IPS-11a (cell line): ENCODE data around the gene JAKMIP3.

Experiments used
- H3K4me3 ChIP-seq: one replicate; pipeline ENCODE4 v1.5.1; 2013; ENCODE audit warnings: low read depth, low read length, control low read depth

Gene JAKMIP3

GRCh38 chr10:132065491-132066105 is at the start of gene JAKMIP3:
JAKMIP3 (plus strand) TSS chr10:132065946; CDS start chr10:132104809, 38,863 bp downstream.
- no peak within 1 kb of the TSS for H3K4me3 ChIP-seq

GRCh38 chr10:132016514-132016913 is 49.2 kb upstream of the JAKMIP3 start:
- H3K4me3 ChIP-seq: no peak overlapping the region

GRCh38 chr10:132018446-132018845 is 47.3 kb upstream of the JAKMIP3 start:
- H3K4me3 ChIP-seq: no peak overlapping the region

- H3K4me3 ChIP-seq: no peak overlapping the region
Observed at GRCh38 chr10:132019366-132019765, 46.4 kb upstream of the JAKMIP3 start.

- no peak overlapping the region for H3K4me3 ChIP-seq
Observed at GRCh38 chr10:132020456-132020855, 45.3 kb upstream of the JAKMIP3 start.

GRCh38 chr10:132021046-132021445 is 44.7 kb upstream of the JAKMIP3 start:
- no peak overlapping the region for H3K4me3 ChIP-seq

GRCh38 chr10:132021504-132022143 is 44.1 kb upstream of the JAKMIP3 start:
- H3K4me3 ChIP-seq: no peak overlapping the region

GRCh38 chr10:132022241-132022640 is 43.5 kb upstream of the JAKMIP3 start:
- no peak overlapping the region for H3K4me3 ChIP-seq

GRCh38 chr10:132023092-132023811 is 42.5 kb upstream of the JAKMIP3 start:
- H3K4me3 ChIP-seq: no peak overlapping the region

- no peak overlapping the region for H3K4me3 ChIP-seq
Observed at GRCh38 chr10:132027423-132027983, 38.2 kb upstream of the JAKMIP3 start.

- H3K4me3 ChIP-seq: no peak overlapping the region
Observed at GRCh38 chr10:132028706-132029105, 37.0 kb upstream of the JAKMIP3 start.

- H3K4me3 ChIP-seq: no peak overlapping the region
Observed at GRCh38 chr10:132030898-132031463, 34.8 kb upstream of the JAKMIP3 start.

GRCh38 chr10:132033632-132034031 is 32.1 kb upstream of the JAKMIP3 start:
- no peak overlapping the region for H3K4me3 ChIP-seq

GRCh38 chr10:132035476-132035875 is 30.3 kb upstream of the JAKMIP3 start:
- no peak overlapping the region for H3K4me3 ChIP-seq

GRCh38 chr10:132036153-132036886 is 29.4 kb upstream of the JAKMIP3 start:
- peak overlapping the region; percentile 51 for H3K4me3 ChIP-seq

GRCh38 chr10:132036887-132037675 is 28.7 kb upstream of the JAKMIP3 start:
- H3K4me3 ChIP-seq: peak overlapping the region; percentile 51

GRCh38 chr10:132037676-132037975 is 28.1 kb upstream of the JAKMIP3 start:
- no peak overlapping the region for H3K4me3 ChIP-seq

- no peak overlapping the region for H3K4me3 ChIP-seq
Observed at GRCh38 chr10:132039371-132039770, 26.4 kb upstream of the JAKMIP3 start.

GRCh38 chr10:132040046-132040445 is 25.7 kb upstream of the JAKMIP3 start:
- H3K4me3 ChIP-seq: no peak overlapping the region

- no peak overlapping the region for H3K4me3 ChIP-seq
Observed at GRCh38 chr10:132041340-132041739, 24.4 kb upstream of the JAKMIP3 start.
